SK-N-SH treated with all-trans-retinoic acid at 6 μM for 48 hours (cell line): ENCODE data around the gene FLOT2.

Experiments
- ATAC-seq: fragments of 200-7000 bp; cut with Tn5 transposase; 3 replicates; pipeline ENCODE4 v1.9.1; 2020; ENCODE audit warnings: mild to moderate bottlenecking, moderate library complexity
- ARNTL ChIP-seq: fragments of 450-650 bp; formaldehyde crosslinking; IDR thresholded peaks from 2 replicates; pipeline ENCODE4 v1.5.0; 2020; ENCODE audit warnings: low read depth, mild to moderate bottlenecking, moderate library complexity, borderline replicate concordance
- BACH2 ChIP-seq: fragments of 250-450 bp; sonication (Bioruptor Pico); IDR thresholded peaks from 2 replicates; pipeline ENCODE4 v1.9.0; 2021; ENCODE audit warnings: mild to moderate bottlenecking, borderline replicate concordance
- CSRNP3 ChIP-seq: fragments of 250-450 bp; sonication (Bioruptor Pico); IDR thresholded peaks from 2 replicates; pipeline ENCODE4 v1.5.1; 2021; ENCODE audit warnings: mild to moderate bottlenecking, moderate library complexity
- ESRRG ChIP-seq: fragments of 250-450 bp; sonication (Bioruptor Pico); IDR thresholded peaks from 2 replicates; pipeline ENCODE4 v1.6.1; 2021; ENCODE audit warnings: mild to moderate bottlenecking
- GLIS3 ChIP-seq: fragments of 250-450 bp; sonication (Bioruptor Pico); IDR thresholded peaks from 2 replicates; pipeline ENCODE4 v1.5.0; 2020; ENCODE audit warnings: mild to moderate bottlenecking, moderate library complexity
- ISL1 ChIP-seq: fragments of 250-450 bp; sonication (Bioruptor Pico); IDR thresholded peaks from 2 replicates; pipeline ENCODE4 v2.1.2; 2022; ENCODE audit warnings: mild to moderate bottlenecking, moderate library complexity
- OSR1 ChIP-seq: fragments of 250-450 bp; sonication (Bioruptor Pico); IDR thresholded peaks from 2 replicates; pipeline ENCODE4 v1.8.0; 2022; ENCODE audit warnings: moderate library complexity, mild to moderate bottlenecking, inconsistent platforms
- PATZ1 ChIP-seq: fragments of 250-450 bp; sonication (Bioruptor Pico); IDR thresholded peaks from 2 replicates; pipeline ENCODE4 v1.8.0; 2020; ENCODE audit warnings: mild to moderate bottlenecking, moderate library complexity, borderline replicate concordance
- POU6F1 ChIP-seq: fragments of 250-450 bp; sonication (Bioruptor Pico); IDR thresholded peaks from 2 replicates; pipeline ENCODE4 v1.8.0; 2021; ENCODE audit warnings: low read depth, mild to moderate bottlenecking, moderate library complexity, borderline replicate concordance
- PPARA ChIP-seq: fragments of 250-450 bp; sonication (Bioruptor Pico); IDR thresholded peaks from 2 replicates; pipeline ENCODE4 v1.5.0; 2020; ENCODE audit warnings: mild to moderate bottlenecking, borderline replicate concordance
- RARB ChIP-seq: fragments of 250-450 bp; sonication (Bioruptor Pico); IDR thresholded peaks from 2 replicates; pipeline ENCODE4 v1.8.0; 2021; ENCODE audit warnings: mild to moderate bottlenecking, moderate library complexity
- SNAI2 ChIP-seq: fragments of 250-450 bp; sonication (Bioruptor Pico); IDR thresholded peaks from 2 replicates; pipeline ENCODE4 v1.5.0; 2020; ENCODE audit warnings: mild to moderate bottlenecking, moderate library complexity
- TCF4 ChIP-seq: fragments of 250-450 bp; sonication (Bioruptor Pico); IDR thresholded peaks from 2 replicates; pipeline ENCODE4 v1.8.0; 2021; ENCODE audit warnings: mild to moderate bottlenecking, moderate library complexity, borderline replicate concordance
- TOX ChIP-seq: fragments of 250-450 bp; sonication (Bioruptor Pico); IDR thresholded peaks from 2 replicates; pipeline ENCODE4 v1.8.0; 2021; ENCODE audit warnings: mild to moderate bottlenecking, moderate library complexity, borderline replicate concordance
- ZC3H10 ChIP-seq: fragments of 250-450 bp; sonication (Bioruptor Pico); IDR thresholded peaks from 2 replicates; pipeline ENCODE4 v1.5.1; 2021; ENCODE audit warnings: mild to moderate bottlenecking, moderate library complexity
- ZFP30 ChIP-seq: fragments of 450-650 bp; formaldehyde crosslinking; IDR thresholded peaks from 2 replicates; pipeline ENCODE4 v1.5.0; 2022; ENCODE audit warnings: mild to moderate bottlenecking, moderate library complexity
- ZNF565 ChIP-seq: fragments of 450-650 bp; formaldehyde crosslinking; conservative IDR thresholded peaks from 2 replicates; pipeline ENCODE4 v1.5.0; 2020; ENCODE audit warnings: low read depth, mild to moderate bottlenecking, moderate library complexity
- ZNF70 ChIP-seq: fragments of 450-650 bp; formaldehyde crosslinking; IDR thresholded peaks from 2 replicates; pipeline ENCODE4 v1.5.0; 2020; ENCODE audit warnings: mild to moderate bottlenecking, moderate library complexity
- ZNF8 ChIP-seq: fragments of 450-650 bp; formaldehyde crosslinking; IDR thresholded peaks from 2 replicates; pipeline ENCODE4 v1.5.0; 2020; ENCODE audit warnings: mild to moderate bottlenecking, moderate library complexity
- TF ChIP-seq, protein P1 (sequence below): fragments of 250-450 bp; sonication (Bioruptor Pico); IDR thresholded peaks from 2 replicates; pipeline ENCODE4 v1.5.1; 2020; ENCODE audit warnings: low read depth, mild to moderate bottlenecking, moderate library complexity
- TF ChIP-seq, protein P2 (sequence below): fragments of 250-450 bp; sonication (Bioruptor Pico); IDR thresholded peaks from 2 replicates; pipeline ENCODE4 v1.5.0; 2020; ENCODE audit warnings: mild to moderate bottlenecking, moderate library complexity

FLOT2 gene

GRCh38 chr17:28929787-28930186, 32.3 kb upstream of the FLOT2 start:
- no peak for TF ChIP-seq GLIS3 (CRISPR knock-in tag)
- 0 out of 2 replicates have a peak, but pooled peaks have one; percentile 35 for TF ChIP-seq TCF4 (CRISPR knock-in tag)
- TF ChIP-seq, protein P1, sequence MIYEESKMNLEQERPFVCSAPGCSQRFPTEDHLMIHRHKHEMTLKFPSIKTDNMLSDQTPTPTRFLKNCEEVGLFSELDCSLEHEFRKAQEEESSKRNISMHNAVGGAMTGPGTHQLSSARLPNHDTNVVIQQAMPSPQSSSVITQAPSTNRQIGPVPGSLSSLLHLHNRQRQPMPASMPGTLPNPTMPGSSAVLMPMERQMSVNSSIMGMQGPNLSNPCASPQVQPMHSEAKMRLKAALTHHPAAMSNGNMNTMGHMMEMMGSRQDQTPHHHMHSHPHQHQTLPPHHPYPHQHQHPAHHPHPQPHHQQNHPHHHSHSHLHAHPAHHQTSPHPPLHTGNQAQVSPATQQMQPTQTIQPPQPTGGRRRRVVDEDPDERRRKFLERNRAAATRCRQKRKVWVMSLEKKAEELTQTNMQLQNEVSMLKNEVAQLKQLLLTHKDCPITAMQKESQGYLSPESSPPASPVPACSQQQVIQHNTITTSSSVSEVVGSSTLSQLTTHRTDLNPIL (CRISPR knock-in tag) = no peak
- 0 out of 2 replicates have a peak, but pooled peaks have one; percentile 12 for TF ChIP-seq ISL1
- TF ChIP-seq CSRNP3 (CRISPR knock-in tag) = no peak
- no peak for TF ChIP-seq ARNTL (CRISPR knock-in tag)
- TF ChIP-seq, protein P2, sequence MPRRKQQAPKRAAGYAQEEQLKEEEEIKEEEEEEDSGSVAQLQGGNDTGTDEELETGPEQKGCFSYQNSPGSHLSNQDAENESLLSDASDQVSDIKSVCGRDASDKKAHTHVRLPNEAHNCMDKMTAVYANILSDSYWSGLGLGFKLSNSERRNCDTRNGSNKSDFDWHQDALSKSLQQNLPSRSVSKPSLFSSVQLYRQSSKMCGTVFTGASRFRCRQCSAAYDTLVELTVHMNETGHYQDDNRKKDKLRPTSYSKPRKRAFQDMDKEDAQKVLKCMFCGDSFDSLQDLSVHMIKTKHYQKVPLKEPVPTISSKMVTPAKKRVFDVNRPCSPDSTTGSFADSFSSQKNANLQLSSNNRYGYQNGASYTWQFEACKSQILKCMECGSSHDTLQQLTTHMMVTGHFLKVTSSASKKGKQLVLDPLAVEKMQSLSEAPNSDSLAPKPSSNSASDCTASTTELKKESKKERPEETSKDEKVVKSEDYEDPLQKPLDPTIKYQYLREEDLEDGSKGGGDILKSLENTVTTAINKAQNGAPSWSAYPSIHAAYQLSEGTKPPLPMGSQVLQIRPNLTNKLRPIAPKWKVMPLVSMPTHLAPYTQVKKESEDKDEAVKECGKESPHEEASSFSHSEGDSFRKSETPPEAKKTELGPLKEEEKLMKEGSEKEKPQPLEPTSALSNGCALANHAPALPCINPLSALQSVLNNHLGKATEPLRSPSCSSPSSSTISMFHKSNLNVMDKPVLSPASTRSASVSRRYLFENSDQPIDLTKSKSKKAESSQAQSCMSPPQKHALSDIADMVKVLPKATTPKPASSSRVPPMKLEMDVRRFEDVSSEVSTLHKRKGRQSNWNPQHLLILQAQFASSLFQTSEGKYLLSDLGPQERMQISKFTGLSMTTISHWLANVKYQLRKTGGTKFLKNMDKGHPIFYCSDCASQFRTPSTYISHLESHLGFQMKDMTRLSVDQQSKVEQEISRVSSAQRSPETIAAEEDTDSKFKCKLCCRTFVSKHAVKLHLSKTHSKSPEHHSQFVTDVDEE (CRISPR knock-in tag) = peak; percentile 62; the same call in 1 of the 2 replicates
- peak; percentile 51; the same call in 2 of the 3 replicates for ATAC-seq

DNA sequence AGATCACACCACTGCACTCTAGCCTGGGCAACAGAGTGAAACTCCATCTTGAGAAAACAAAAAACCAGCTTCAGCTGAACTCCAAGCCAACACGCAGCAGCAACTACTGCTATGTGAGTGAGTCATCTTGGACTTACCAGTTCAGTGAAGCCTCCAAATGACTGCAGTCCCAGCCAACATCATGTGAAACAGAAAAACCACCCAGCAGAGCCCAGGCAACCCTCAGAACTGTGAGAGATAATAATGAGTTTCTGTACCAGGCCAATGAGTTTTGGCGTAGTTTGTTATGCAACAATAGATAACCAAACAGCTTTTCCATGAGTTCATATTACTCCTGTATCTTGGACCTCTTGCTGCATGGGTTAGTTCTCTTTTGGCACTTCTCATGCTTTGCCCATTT, 30.5 kb upstream of the FLOT2 start:
- TF ChIP-seq PATZ1 (no peak), ARNTL (CRISPR knock-in tag) (no peak), OSR1 (no peak), TOX (CRISPR knock-in tag) (no peak), BACH2 (CRISPR knock-in tag) (no peak), ESRRG (CRISPR knock-in tag) (no peak), SNAI2 (CRISPR knock-in tag) (no peak)
- TF ChIP-seq, protein P1 (CRISPR knock-in tag) = no peak
- no peak for ATAC-seq

GRCh38 chr17:28926786-28927185, 29.3 kb upstream of the FLOT2 start:
- ATAC-seq = no peak
- no peak for TF ChIP-seq OSR1
- TF ChIP-seq, protein P1 (CRISPR knock-in tag) = no peak
- no peak for TF ChIP-seq ZFP30 (CRISPR knock-in tag)
- TF ChIP-seq CSRNP3 (CRISPR knock-in tag) = no peak
- no peak for TF ChIP-seq SNAI2 (CRISPR knock-in tag)
- TF ChIP-seq TCF4 (CRISPR knock-in tag) = no peak
- no peak for TF ChIP-seq ZNF70
- TF ChIP-seq BACH2 (CRISPR knock-in tag) = no peak
- TF ChIP-seq PPARA (CRISPR knock-in tag) = no peak
- TF ChIP-seq ISL1 = no peak
- no peak for TF ChIP-seq ZC3H10 (CRISPR knock-in tag)
- no peak for TF ChIP-seq GLIS3 (CRISPR knock-in tag)
- TF ChIP-seq ZNF565 (CRISPR knock-in tag) = no peak
- no peak for TF ChIP-seq ARNTL (CRISPR knock-in tag)
- no peak for TF ChIP-seq ESRRG (CRISPR knock-in tag)
- TF ChIP-seq POU6F1 (CRISPR knock-in tag) = no peak
- no peak for TF ChIP-seq ZNF8 (CRISPR knock-in tag)
- no peak for TF ChIP-seq TOX (CRISPR knock-in tag)
- no peak for TF ChIP-seq RARB (CRISPR knock-in tag)
